Head of caudate nucleus (tissue), 42 donors: Measurements from ENCODE around the gene PBRM1.

Experiments
- DNase-seq, 42 donors: peaks; one replicate each; pipeline versions ENCODE4 v3.0.0 to v3.0.0-alpha.2; 2020 to 2021; ENCODE audit warnings: mixed read lengths in 7 of 42
- intact Hi-C: fragments of 100-400 bp; cut with DNase I; formaldehyde crosslinking; loops from one replicate; pipeline ENCODE4 v1.15.0; 2022

Gene PBRM1

DNA sequence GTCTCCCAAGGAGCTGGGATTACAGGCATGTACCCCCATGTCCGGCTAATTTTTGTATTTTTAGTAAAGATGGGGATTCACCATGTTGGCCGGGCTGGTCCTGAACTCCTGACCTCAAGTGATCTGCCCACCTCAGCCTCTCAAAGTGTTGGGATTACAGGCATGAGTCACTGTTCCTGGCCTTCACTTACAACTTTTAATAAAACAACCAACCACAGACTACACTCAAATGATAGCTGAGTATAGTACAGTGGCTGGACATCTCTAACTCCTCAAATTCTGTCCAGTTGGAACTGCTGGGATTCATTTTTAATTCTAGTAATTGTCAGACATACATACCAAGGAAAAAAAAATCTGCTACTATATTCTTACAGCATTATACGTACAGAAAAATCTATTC is 71.0 kb downstream of the PBRM1 start:
- intact Hi-C loops = no loop called here
- no peak for DNase-seq

DNA sequence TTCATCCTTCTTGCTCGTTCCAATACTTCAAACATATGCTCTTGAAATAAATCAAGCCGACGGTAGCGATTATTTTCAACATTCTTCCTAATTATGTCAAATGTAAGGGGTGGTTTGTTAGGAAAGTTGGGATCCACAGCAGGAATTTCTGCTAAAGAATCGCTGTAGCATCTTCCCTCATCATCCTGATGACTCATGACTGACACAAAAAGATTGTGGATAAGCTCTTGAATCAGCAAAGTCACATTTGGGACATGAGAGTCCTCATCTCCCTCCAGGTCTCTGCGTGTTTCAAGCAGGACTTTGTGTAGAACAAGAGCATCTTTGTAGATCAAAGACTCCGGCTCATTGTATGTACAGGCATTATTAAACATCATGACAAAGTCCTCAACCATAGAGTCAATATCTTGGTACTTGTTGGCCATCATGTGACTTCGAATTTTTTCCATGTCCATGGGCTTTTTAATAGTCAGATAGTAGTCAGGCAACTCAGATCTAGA is 76.3 kb downstream of the PBRM1 start:
- intact Hi-C loops = loop anchor here (10.0 kb wide), 1 partner anchor 65 kb away; no protein-coding TSS in a partner anchor
- peak in 1 of 42 donors; percentile 6 for DNase-seq

DNA sequence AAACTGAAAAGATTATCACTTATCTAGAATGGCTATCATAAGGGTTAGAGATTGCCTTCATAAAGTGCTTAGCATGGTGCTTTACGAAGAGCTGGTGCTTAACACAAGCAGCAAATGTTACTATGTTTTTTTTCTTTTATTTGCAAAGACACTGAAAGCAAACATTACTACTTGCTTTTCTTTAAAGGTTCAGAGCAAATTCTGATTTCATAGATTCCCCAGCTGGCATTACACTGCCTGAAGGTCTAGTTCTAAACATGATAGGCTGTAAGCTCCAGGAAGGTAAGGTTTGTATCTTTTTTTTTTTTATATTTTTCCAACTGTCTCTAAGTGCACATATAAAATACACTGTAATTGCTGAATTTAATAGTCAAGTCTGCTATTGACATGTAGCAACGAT is 77.4 kb downstream of the PBRM1 start:
- intact Hi-C loops = loop anchor here (10.0 kb wide), 1 partner anchor 66 kb away; no protein-coding TSS in a partner anchor
- no peak for DNase-seq

DNA sequence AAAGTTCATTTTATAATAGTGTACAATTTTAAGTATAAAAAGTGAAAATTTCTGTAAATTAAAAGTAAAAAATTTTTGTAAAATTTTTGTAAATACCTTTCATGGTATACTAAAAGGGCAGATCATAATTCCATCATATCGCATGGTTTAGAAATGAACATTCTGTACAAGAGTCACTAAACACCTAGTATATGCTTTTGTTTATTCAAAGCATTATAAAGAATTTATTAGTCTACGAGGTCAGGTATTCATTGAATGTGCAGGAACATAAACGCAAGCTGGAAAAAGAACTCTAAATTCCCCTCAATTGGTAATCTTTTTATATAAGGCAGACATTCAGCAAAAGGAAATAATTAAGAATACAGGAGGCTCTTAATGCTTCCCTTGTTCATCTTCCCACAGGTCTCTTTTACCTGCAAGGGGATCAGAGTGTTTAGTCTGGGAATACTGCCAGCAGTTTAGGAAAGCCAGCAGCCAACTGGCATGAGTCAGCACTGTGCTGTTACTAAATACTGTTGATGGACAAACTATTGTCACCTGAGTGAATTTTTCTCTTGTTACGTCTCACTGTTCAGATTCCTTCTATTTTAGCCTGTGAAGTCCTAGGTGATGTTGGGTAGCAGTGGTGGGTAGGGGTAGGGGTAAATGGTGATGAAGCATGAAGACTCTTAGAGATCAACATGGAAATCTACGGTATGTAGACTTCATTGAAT is 79.2 kb downstream of the PBRM1 start:
- DNase-seq = peak in 23 of 42 donors; percentile 6 to 70 (median 25)
- intact Hi-C loops = loop anchor here (10.0 kb wide), 1 partner anchor 68 kb away; no protein-coding TSS in a partner anchor

DNA sequence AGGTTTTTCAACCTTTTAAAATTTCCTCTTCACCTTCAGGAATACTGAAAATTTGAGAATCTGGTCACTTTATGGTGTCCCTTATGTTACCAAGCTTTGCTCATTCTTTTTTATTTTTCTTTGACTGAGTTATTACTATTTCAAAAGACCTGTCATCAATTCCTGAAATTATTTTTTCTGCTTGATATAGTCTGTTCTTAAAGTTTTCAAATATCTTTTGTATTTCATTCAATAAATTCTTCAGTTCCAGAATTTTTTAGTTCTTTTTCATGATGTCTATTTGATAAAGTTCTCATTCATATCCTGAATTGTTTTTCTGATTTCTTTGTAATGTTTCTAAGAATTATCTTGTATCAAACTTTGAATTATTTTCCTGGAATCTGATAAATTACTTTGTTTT is 85.5 kb downstream of the PBRM1 start:
- DNase-seq = no peak
- intact Hi-C loops = loop anchor here (10.0 kb wide), 1 partner anchor 75 kb away; no protein-coding TSS in a partner anchor

DNA sequence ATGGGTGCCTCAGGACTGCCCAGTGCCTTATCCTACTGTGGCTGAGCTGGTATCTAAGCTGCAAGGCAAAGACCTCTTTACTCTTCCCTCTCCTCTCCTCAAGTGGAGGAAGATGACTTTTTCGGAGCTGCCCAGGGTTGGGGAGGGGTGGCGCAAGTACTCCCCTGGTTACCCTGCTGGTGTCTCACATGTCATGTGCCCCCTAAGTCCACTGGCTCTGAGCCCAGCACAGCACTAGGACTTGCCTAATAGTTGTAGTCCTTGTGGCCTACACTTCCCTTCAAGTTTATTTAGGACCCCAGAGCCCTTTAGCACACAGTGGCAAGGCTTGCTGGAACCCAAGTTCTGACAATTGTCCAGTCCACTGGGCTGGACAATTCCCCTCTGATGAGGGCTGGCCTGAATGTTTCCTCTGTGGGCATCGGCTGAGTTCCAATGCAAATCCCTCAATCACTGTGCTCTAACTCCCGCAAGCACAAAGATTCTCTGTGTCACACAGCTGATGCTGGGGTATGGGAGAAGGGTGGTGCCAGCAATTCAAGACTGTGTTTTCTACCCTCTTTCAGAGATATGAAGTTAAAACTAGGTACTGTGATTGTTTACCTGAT is 89.0 kb downstream of the PBRM1 start:
- intact Hi-C loops = loop anchor here (5.0 kb wide), 1 partner anchor 59 kb away; the partner anchor contains the start of gene UQCC5
- DNase-seq = peak; percentile 50 to 94 (median 85)

DNA sequence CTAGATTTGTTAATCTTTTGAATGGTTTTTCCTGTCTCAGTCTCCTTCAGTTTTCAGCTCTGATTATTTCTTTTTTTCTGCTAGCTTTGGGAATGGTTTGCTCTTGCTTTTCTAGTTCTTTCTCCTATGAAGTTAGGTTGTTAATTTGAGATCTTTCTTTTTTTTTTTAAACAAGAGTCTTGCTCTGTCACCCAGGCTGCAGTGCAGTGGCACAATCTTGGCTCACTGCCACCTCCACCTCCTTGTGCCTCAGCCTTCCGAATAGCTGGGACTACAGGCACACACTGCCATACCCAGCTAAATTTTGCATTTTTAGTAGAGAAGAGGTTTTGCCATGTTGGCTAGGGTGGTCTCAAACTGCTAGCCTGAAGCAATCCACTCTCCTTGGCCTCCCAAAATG is 92.6 kb downstream of the PBRM1 start:
- DNase-seq = peak; percentile 19 to 84 (median 62)
- intact Hi-C loops = no loop called here

DNA sequence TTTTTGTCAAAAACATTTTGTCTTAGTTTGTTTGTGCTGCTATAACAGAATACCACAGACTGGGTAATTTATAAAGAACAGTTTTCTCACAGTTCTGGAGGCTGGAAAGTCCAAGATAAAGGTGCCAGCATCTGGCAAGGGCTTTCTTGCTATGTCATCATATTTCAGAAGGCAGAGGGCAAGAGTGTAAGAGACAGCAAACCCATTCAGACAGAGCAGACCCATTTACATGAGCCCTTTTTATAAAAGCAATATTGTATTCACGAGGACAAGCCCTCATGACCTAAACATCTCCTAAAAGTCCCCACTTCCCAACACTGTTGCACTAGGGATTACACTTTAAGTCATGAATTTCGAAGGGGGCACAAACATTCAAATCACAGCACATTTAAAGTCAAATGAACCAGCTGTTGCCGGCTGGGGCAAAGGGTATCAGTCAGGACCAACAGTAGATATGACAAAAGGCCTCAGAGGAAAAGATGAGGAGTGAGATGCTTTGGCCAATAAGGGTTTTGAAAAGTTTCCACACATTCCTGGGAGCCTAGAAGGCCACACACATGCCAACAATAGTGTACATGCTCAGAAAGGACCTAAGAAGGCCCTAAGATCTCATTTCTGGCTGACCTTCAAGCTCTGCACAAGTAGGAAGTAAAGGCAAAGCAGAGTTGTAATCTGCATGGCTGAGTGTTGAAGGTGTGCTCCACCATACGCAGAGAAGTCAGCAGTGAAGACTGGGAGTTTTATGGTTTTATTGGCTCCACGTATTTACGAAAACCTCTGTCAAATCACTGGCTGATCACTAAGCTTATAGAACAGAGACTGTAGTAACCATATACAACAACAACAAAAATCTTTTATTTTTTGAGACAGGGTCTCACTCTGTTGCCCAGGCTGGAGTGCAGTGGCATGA is 111.4 kb downstream of the PBRM1 start:
- intact Hi-C loops = no loop called here

DNA sequence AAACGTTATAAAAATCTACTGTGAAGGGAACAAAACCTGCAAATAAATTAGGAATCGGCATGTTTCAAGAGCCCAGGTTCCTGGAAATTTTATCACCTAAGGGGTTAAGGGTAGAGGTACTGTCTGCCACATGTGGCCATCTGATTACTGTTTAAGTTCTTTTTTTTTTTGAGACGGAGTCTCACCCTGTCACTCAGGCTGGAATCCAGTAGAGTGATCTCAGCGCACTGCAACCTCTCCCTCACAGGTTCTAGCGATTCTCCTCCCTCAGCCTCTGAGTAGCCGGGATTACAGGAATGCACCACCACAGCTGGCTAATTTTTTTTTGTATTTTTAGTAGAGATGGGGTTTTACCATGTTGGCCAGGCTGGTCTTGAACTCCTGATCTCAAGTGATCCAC is 113.5 kb downstream of the PBRM1 start:
- no peak for DNase-seq
- intact Hi-C loops = no loop called here

More for the DNA sequence above, 111.4 kb downstream of the PBRM1 start:
- DNase-seq = no peak

DNA sequence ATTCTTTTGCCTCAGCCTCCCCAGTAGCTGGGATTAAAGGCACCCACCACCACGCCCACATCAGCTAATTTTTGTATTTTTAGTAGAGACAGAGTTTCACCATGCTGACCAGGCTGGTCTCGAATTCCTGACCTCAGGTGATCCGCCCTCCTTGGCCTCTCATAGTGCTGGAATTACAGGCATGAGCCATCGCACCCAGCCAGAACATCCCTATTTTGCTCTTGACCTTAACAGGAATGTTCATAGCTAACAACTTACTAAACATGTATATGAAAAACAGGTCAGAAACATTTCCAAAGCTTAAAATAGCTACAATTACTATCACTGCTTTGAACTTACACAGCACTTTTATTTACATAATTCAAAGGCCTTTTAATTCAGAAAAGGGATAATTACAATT is 115.6 kb downstream of the PBRM1 start:
- DNase-seq = no peak
- intact Hi-C loops = no loop called here

DNA sequence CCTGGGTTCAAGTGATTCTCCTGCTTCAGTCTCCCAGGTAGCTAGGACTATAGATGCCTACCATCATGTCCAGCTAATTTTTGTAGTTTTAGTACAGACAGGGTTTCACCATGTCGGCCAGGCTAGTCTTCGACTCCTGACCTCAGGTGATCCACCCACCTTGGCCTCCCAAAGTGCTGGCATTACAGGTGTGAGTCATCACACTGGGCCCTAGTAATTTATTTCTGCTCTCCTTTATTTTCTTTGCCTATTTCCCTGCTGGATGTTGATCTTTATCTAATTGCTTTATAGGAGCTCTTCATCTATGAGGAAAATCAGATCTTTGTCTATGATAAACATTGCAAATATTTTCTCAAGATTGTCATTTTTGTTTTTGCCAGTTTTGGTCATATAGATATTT is 117.6 kb downstream of the PBRM1 start:
- DNase-seq = no peak
- intact Hi-C loops = no loop called here

DNA sequence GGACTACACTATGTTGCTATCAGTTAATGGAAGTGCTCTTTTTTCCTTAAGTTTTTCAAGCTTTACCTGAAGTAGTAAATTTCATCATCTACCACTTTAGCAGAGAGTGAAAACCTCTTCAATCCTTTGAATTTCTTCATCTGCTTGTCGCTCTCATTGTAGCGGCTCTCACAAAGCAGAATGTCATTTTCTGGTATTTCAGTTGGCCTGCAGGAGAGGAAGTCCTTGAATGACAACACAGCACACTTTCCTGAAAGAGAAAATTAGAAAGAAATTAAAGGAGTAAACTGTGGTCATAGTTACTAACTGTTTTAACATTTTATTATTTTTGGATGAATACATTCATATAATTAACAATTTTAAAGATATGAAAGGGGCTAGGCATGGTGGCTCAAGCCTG is 121.7 kb downstream of the PBRM1 start:
- intact Hi-C loops = no loop called here
- DNase-seq = no peak

DNA sequence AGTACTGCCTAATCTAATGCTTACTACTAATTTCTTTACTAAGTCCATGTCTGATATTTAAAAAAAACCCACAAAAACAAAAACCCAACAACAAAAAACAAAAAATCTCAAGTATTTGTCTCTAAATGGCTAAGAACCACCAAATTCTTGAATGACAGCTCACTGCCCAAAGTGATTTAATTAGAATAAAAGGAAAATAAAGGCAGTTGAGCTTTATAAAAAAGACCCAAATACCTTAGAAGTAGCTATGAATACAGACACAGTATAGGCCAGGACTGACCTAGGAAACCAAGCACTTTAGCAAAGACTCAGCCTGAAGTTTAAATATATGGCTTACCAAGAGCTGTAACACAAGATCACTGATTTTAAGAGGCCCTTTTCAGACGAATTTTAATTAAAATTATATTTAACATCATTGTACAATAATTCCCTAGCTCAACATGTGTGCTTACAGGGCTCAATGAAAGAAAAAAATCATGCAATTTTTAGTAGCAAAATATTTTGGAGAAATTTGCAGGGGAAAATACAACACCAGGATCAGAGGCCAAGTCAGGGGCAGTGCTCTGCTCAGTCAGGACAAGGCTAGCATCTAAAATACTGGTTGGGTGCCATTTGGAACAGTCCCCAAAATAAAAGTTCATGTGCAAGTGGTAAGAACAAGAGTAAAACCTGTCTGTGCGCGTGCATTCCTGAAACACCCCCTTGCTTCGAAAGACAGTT is 124.5 kb downstream of the PBRM1 start:
- DNase-seq = no peak
- intact Hi-C loops = no loop called here

DNA sequence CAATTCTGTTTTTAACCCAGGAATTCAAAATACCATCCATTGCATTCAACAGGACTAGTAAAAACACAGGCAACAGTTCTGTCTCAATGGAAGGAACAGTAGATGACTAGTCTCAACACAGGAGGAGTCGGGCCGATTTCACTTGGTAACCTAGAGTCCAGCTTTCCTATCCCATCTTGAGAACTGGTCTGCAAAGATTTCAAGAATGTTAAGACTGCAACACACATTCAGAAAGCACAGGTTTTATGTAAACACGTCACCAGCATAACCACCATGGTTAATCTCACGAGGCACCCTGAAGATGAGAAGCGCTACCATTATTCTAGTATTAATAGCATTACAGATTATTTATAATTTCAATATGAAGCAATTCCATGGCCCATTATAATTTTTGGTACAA is 127.3 kb downstream of the PBRM1 start:
- DNase-seq = no peak
- intact Hi-C loops = no loop called here

DNA sequence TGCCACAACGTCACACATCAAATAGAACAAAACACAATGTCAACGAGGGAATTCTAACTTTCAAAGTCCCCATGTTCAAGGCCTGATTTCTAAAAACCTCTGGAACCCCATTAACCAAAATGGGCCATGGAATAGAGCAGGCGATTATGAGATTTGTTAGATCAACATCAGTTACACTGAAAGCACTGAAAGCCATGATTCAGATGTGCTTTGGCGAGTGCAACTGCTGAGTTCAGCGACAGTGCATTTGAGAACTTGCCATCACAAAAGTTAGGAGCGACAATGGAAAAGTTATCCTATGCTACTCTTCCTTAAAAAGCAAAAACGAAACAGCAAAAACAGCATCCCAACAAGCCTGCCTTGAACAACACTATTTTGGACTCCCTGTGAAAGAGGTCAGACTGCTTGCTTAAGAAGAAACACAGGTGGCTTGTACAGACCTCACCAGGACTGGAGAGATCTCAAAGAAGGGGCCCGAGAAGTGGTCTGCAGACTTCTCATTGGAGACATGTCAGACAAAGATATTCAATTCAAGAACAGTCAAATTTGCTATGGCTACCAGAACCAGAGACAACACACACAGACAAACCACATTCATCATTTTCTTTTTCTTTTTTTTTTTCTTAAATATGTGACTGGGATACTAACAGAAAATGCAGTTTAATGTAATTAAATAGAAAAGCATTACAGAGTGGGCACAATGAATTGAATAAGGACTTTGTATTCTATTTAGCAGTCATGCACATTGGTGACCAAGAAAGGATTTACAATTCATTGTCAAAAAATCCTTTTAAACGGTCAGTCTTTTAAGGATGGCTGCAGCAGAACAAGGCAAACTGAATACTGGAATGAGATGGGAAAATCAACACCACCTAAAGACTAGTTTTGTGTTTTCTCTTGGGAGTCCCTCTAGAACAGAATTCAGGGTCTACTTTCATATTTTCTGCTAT is 128.4 kb downstream of the PBRM1 start:
- intact Hi-C loops = no loop called here
- peak in 3 of 42 donors; percentile 23 to 57 (median 36) for DNase-seq

DNA sequence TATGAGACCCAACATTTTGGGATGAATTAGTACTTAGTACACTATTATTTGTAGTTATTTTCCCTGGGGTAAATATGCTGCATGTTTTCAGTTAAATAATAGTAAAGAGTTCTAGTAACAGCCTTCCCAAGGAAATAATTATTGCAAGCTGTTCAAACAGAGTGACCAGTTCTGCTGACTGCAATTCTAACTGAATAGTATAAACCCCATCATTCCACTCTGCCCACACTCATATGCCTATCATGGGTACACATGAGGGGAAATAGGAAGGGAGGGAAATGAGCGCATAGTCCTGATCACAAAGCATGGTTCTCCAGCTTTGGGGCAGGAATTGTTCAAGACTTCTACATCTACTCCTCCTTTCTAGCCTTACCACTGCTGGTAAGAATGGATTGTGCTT is 130.7 kb downstream of the PBRM1 start:
- no peak for DNase-seq
- intact Hi-C loops = no loop called here

DNA sequence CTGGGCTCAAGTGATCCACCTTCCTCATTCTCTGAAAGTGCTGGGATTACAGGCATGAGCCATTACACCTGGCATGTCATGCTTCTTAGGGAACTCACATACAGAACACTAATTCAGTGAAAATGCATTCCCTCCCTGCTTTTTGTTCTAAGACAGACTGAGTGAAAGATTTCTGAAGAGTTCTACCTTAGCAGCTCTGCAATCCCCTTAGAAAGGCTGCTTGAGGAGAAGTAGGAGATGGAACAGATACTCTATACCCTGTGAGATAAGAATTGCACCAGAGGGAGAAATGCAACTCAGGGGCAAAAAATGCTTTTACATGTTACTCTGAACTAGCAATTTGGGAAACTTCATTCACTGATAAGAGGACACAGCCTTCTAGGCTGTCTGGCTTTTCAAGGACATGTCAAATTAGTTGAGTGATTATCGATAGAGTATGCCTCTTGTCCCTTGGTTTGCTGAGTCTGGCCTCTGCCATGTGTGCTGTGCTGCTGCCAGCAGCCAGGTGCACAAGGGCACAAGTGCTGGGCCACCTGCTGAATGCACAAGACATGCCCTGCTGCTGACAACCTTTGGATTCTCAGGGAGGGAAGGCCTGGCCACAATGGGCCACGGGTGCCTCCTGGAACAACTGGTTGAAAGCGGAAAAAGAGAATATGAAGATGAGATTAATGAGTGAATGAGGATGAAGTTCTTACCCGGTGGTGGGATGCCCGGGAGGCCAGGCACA is 131.5 kb downstream of the PBRM1 start:
- intact Hi-C loops = no loop called here
- no peak for DNase-seq
